PFSK-1 (cell line): ENCODE measurements around the gene C2orf78.

ENCODE experiments used
- FOXP2 ChIP-seq: optimal IDR thresholded peaks from 2 replicates; pipeline ENCODE3; 2011; ENCODE audit warnings: borderline replicate concordance, control low read depth, inconsistent platforms; ENCODE audit not compliant: insufficient read depth; ENCODE audit errors: extremely low read length, extremely low read depth
- POLR2AphosphoS5 ChIP-seq: IDR thresholded peaks from 2 replicates; pipeline ENCODE4 v1.6.1; 2012; ENCODE audit warnings: low read depth, mild to moderate bottlenecking, control low read depth, low read length, moderate library complexity
- SIN3A ChIP-seq: IDR thresholded peaks from 2 replicates; pipeline ENCODE4 v1.6.1; 2012; ENCODE audit warnings: mild to moderate bottlenecking, low read length, moderate library complexity, borderline replicate concordance; ENCODE audit not compliant: insufficient read depth
- TAF1 ChIP-seq: IDR thresholded peaks from 2 replicates; pipeline ENCODE4 v1.6.1; 2012; ENCODE audit warnings: low read length, control low read depth, borderline replicate concordance; ENCODE audit not compliant: insufficient read depth
- TF ChIP-seq, protein P1 (sequence below), 2 experiments: IDR thresholded peaks; 2 replicates each; pipeline versions ENCODE4 v1.6.1 to v1.8.0; 2011 to 2012; ENCODE audit warnings: low read depth in 2 of 2, low read length in 2 of 2, control low read depth in 1 of 2, inconsistent platforms in 1 of 2, mild to moderate bottlenecking in 1 of 2, moderate library complexity in 1 of 2; ENCODE audit not compliant: insufficient read depth in 1 of 2

DNA sequence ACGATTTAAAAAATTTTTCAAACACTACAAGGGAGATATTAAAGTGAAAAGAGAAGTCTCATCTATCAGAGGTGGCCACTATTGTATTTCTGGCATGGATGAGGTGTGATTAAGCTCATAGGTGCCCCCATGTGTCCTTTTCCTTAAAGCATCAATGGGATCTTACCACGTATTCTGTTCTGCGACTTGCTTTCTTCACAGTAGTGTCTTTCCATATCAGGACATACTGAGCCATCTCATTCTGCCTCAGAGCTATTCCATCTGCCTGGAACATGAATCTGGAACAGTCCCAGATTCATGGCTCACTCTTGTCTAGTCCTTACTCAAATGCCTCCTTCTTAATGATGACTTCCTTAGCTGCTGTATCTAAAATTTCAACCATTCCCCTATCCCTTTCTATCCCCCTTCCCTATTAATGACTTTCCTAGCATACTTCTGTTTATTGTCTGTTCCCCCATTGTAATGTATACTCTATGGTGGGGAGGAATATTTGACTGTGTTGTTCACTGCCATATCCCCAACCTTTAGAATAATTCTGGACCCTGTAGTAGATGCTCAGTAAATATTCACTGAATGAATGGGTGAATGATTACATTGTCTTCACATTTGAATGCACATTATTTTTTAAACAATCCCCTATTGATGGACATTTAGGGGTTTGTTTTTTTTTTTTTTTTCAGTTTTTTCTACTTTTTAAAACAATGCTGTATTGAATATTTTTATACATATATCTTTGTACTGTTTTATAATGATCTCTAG is 55.8 kb downstream of the C2orf78 start:
- no peak for TF ChIP-seq POLR2AphosphoS5
- no peak for TF ChIP-seq TAF1
- TF ChIP-seq, protein P1, sequence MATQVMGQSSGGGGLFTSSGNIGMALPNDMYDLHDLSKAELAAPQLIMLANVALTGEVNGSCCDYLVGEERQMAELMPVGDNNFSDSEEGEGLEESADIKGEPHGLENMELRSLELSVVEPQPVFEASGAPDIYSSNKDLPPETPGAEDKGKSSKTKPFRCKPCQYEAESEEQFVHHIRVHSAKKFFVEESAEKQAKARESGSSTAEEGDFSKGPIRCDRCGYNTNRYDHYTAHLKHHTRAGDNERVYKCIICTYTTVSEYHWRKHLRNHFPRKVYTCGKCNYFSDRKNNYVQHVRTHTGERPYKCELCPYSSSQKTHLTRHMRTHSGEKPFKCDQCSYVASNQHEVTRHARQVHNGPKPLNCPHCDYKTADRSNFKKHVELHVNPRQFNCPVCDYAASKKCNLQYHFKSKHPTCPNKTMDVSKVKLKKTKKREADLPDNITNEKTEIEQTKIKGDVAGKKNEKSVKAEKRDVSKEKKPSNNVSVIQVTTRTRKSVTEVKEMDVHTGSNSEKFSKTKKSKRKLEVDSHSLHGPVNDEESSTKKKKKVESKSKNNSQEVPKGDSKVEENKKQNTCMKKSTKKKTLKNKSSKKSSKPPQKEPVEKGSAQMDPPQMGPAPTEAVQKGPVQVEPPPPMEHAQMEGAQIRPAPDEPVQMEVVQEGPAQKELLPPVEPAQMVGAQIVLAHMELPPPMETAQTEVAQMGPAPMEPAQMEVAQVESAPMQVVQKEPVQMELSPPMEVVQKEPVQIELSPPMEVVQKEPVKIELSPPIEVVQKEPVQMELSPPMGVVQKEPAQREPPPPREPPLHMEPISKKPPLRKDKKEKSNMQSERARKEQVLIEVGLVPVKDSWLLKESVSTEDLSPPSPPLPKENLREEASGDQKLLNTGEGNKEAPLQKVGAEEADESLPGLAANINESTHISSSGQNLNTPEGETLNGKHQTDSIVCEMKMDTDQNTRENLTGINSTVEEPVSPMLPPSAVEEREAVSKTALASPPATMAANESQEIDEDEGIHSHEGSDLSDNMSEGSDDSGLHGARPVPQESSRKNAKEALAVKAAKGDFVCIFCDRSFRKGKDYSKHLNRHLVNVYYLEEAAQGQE (IDR thresholded peaks at IDR 0.05; ENCODE audit: insufficient read depth in 1 of 2, low read depth in 2 of 2, low read length in 2 of 2), result no peak
- TF ChIP-seq SIN3A, result no peak
- TF ChIP-seq FOXP2, result no peak
